Measurements from ENCODE around the gene MPL.
A peak's percentile ranks its signal among the peaks of the same experiment; 100 is the strongest.
"Not testable (repeated sequence)": the region's sequence is repeated elsewhere in the genome, so short reads cannot be mapped to it uniquely, and the experiment has no call there.

The MPL gene

DNA sequence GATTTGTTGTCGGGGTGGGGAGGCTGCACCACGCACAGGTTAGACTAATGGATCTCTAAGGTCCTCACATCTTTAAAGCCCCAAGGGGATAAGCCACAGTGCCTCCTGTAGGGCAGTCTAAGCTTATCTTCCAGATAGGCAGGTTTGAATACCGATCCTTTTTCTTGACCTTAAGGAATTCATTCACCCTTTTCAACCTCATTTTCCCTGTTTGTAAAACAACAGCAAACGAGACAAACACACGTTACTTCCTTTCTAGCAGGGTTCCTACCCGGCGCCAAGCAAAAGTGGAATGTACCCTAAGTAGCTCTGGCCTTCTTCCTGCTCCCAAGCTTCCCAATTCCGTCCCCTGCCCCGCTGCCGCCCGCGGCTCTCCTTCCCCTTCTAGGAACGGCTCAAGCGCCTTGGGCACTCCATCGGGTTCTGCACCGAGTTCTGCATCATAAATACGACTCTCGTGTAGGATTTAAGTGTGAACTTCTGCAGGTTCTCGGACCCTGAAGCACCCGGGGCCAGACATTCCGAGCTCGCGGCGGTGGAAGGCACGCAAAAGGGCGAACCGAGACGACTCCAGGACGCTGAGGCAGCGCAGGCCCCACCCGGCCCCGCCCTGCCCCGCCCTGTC is 20.6 kb downstream of the MPL start:
- DNase-seq = peak in 1 of 5 donors; percentile 26

DNA sequence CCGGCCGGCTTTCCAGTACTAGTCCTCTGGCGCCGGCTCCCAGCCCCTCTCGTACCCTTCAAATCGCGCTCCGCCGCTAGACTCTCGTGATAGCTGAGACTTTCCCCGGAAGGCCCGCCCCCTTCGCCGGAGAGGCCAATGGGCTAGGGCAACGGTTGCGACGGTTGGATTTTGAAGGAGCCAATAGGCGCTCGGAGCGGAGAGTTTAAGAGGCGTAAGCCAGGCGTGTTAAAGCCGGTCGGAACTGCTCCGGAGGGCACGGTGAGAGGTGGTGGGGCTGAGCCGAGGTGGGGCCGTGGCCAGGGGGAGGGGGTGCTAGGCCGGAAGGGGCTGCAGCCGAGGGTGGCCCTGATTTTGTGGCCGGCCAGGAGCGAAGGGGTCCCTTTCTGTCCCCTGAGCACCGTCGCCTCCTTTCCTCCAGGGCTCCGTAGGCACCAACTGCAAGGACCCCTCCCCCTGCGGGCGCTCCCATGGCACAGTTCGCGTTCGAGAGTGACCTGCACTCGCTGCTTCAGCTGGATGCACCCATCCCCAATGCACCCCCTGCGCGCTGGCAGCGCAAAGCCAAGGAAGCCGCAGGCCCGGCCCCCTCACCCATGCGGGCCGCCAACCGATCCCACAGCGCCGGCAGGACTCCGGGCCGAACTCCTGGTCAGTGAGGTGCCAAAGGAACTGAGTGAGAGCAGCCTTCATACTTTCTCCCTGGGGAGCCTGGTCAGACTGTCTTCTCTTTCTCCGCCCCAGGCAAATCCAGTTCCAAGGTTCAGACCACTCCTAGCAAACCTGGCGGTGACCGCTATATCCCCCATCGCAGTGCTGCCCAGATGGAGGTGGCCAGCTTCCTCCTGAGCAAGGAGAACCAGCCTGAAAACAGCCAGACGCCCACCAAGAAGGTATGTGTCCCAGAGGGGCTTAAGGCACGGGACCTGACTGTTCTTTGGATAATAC is 21.4 kb downstream of the MPL start, which contains the start of gene CDC20:
Gene CDC20, plus strand, starts transcription at position 236 of the 948 bp plus-strand sequence. Its CDS starts 235 bp downstream, at position 471.
- peak; percentile 90 to 97 (median 95) for DNase-seq

DNA sequence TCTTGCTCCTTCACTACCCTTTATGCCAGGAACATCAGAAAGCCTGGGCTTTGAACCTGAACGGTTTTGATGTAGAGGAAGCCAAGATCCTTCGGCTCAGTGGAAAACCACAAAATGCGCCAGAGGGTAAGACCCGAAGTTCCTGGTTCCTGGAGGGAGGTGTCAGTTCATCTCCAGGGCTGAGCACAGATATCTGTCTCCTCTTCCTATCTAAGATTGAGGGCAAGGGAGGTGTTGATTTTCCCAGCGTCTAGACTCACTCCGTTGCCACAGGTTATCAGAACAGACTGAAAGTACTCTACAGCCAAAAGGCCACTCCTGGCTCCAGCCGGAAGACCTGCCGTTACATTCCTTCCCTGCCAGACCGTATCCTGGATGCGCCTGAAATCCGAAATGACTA is 22.1 kb downstream of the MPL start:
- DNase-seq = no peak

GRCh38 chr1:43360616-43361015 is 23.0 kb downstream of the MPL start:
- DNase-seq = no peak

DNA sequence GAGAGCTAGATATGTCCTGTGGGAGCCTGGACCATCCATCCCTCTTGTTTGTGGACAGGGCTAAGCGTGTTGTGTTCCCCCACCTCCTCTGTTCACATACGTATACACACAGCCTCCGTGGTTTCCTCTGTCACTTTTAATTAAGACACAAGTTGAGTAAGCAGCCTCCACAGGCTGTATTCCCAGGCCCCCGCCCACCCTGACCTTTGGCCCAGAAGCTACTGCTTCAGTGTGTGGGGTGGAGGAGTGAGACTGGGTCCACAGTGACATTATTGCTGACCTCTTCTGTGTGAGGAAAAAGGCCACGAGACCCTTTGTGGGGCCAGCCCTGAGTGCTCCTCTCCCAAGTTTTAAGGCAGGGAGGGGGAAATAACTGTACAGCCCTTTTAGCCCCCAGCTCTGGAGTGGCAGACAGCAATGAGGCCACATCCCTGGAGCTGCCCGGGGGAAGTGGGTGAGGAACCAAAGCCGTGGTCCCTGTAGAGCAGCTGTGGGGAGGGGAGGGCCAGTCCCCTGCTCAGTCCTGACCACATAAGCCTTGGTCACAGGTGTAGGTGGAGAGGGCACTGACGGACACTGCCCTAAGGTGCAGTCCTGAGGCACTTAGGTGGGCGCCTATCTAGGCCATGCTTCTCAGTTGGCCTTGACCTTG is 25.8 kb downstream of the MPL start:
- no peak for DNase-seq

DNA sequence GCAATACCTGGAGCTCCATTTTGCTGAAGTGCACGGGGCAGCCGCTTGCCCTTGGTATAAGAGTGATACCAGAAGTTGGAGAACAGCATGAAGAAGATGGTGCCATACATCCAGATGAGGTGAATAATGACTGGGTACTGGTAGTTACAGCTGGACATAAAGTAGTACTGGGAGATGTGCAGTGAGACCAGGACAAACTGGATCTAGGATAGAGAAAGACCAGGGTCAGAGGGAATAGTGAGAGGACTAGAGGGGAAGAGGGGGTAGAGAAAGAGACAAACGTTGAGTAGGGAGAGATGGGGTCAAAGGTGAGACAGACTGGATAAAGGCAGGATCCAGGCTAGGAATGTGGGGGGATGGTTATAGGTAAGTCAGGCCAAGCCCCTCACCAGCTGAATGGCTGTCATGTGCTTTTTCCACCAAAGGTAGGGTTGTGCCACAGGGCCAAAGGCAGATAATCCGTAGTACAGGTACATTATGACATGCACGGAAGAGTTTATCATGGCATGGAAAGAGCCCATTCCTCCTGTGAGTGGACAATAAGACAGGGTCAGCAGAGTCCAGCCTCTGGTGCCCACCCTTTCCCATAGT is 26.4 kb downstream of the MPL start:
- no peak for DNase-seq

DNA sequence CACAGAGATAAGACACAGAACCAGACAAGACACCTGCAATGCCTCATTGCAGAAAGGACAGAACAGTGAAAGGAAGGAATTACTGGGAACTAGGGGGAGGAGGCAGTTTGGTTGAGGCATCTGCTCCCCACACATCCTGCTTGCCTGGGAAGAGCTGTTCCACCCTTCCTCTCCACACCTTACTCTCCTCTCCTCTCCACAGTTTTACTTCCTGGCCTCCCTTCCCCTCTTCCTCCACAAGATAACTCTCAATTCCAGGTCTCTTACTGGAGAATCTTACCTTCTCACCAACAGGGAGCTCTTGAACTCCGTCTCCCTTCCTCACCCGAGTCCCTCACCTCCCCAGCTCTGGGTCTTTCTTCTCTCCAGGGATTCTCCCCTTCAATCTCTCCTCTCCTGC is 28.1 kb downstream of the MPL start:
- DNase-seq = no peak

- DNase-seq = no peak
Measured at GRCh38 chr1:43366179-43366578, 28.6 kb downstream of the MPL start.

- DNase-seq = no peak
Measured at GRCh38 chr1:43366601-43367025, 29.0 kb downstream of the MPL start.

- peak in 3 of 5 donors; percentile 11 to 30 (median 29) for DNase-seq
Measured at GRCh38 chr1:43367026-43367903, 29.6 kb downstream of the MPL start.

GRCh38 chr1:43367904-43368645 is 30.5 kb downstream of the MPL start, which contains the start of gene ELOVL1:
Gene ELOVL1 (minus strand): TSS chr1:43368011. CDS start chr1:43365609, 2,402 bp downstream.
- DNase-seq = peak; percentile 69 to 90 (median 73)

GRCh38 chr1:43368646-43369020 is 31.0 kb downstream of the MPL start:
- DNase-seq = no peak

GRCh38 chr1:43369779-43370178 is 32.2 kb downstream of the MPL start:
- not testable (repeated sequence) for DNase-seq

- no peak for DNase-seq
Measured at GRCh38 chr1:43370564-43370963, 32.9 kb downstream of the MPL start.

DNA sequence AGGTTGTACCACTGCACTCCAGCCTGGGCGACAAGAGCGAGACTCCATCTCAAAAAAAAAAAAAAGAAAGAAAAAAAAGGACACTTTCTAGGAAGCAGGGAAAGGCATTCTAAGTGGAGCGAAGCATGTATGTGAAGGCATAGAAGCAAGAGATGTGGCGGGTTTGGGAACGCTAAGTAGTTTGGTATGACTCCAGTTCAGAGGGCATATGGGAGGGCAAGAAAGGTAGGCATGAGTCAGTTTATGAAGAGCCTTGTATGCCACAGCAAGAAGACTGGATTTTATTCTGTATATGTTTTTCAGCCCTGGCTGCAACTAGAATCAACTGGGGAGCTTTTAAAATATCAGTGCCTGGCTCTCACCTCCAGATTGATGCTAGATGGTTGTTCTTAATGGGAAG is 34.6 kb downstream of the MPL start:
- no peak for DNase-seq

DNA sequence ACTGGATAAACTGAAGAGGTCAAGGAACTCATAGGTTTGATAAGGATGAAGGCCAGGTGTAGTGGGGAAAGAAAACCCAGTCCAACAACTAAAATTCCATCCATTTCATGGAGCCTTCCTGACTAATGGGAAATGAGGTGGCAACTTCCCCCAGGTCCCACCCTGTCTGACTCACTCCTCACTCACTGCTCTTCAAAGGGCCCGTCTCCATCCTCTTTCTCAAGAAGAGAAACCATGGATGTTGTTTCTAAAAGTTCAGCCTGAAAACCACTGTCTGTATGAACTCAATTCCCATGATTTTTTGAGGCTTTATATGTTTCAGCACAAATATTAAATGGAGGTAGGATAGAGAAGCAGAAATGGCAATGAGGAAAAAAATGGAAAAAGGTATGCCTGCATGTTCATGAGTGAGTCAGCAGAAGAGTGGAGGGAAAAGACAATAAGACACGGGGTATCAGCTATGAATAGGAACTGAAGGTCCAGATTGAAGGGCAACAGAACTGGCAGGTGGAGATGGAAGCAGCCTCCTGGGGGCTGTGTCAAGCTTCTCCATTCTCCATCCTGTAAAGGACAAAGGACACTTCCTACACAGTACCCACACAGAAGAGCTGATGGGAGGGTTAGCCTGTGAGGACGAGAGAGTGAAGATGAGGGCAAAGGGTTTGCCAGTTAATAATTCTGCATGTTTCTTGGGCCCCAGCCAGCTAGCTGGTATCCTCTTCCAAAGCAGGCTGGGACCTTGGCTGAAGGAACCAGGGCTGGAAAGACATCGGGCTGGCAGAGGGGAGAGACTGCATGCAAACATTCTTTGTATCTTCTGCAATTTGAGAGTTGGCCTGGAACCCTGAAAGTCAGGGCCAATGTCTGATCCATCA is 35.7 kb downstream of the MPL start:
- DNase-seq = no peak

DNA sequence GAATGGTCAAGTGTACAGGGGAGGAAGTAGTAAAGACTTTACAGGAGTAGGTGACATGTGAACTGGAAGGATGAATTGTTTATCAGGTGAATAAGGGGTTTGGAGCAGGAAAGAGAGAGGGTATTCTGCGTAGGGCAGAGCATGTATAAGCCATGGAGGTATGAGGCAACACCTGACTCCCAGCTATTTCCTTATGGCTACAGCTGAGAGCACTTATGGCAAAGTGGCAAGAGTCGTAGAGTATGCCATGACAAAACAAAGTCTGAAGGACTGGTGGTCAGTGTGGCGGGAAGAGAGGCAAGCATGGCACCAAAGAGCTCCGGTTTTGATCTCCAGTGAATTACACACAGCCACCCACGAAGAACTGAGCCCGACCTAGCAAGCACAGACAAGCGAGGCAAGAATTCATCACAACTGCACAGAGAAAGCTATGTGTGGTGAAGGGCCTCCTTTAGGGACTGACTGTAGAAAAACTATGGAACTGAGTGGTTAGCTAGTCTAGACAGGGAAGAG is 39.2 kb downstream of the MPL start:
- no peak for DNase-seq

- no peak for DNase-seq
Measured at GRCh38 chr1:43377831-43378230, 40.2 kb downstream of the MPL start.

DNA sequence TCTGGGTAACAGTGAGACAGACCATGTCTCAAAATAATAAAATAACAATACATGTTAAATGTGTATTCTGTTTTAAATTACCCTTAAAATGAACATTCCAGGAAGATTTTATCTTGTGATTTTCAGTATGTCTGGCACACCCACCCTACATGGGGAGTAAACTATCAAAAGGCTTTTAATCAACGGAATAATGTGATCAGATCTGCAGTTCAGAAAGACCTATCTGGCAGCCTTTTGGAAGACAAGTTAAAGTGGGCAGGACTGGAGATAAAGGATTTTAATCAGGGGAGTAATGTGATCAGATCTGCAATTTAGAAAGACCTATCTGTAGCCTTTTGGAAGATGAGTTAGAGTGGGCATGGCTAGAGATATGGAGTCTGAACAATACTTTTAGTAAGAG is 41.9 kb downstream of the MPL start:
- DNase-seq = no peak

DNA sequence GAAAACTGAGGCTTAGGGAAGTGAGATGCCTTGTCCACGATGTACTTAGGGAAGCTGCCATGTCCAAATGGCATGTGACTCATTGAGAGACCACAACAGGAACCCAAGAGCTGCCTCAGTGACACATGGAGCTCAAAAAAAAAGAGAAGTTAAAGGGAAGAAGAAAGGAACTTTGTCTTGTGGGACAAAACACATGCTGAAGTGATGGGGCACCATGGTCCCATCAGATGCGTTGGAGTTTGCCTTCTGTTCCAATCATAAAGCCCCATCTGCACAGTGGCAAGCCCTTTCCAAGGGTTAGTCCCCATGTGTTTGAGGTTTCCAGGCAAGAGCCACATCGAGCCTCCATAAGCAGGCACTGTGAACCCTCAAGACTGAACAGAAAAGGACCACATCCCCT is 44.0 kb downstream of the MPL start:
- DNase-seq = no peak

Measured in T-helper 1 cell (primary cell).